ENCODE results near the gene ENHO. TPM values are rescaled to one million over a fixed set of nuclear protein-coding genes. Genes with fewer than 3 reads are reported as not detected.
"Not testable (repeated sequence)": the region's sequence is repeated elsewhere in the genome, so short reads cannot be mapped to it uniquely, and the experiment has no call there.

ENHO gene
- total and polyA plus RNA-seq, 10 of the 15 experiments (the other 5 are each of a cell fraction or from before 2014, with no cell fraction given) = not detected

DNA sequence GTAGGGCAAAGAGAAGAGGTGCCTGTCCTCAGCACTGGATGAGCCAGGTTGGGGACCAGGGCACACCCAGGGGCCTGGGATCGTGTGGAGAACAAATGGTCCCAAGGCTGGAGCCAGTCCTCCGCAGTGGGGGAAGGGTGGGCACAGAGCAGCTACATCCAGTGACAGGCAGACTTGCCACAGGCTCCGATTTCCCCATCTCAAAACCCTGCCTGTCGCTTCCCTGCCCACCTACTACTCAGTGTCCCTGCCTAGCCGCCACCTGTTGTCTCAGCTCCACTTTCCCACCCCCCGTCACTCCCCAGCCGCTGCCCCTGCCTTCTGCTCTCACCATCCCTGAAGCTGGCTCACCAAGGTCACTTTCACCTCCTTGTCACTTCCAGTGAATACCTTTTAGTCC is 13.9 kb upstream of the ENHO start:
- SMC1A ChIA-PET (ENCODE audit: uncharacterized antibody, unreplicated experiment) = interaction anchor here (0.7 kb wide), 1 partner anchor 8 kb away, joined by 4 read pairs; no protein-coding TSS in a partner anchor
- DNase-seq (ENCODE audit: low read depth, low spot score) = no peak
- Histone ChIP-seq H3K9ac (ENCODE audit: control insufficient read depth, insufficient read depth, low read length) (no peak overlapping the region), H3K9me3 (replicated peaks; ENCODE audit: control insufficient read depth, insufficient read depth, low read length) (no peaks in the 10 kb centered on the region; the same call in 2 of the 3 replicates), H3K36me3 (ENCODE audit: control insufficient read depth in 2 of 2, insufficient read depth in 2 of 2, low read length in 1 of 2) (no peaks in the 10 kb centered on the region), H3K27ac (ENCODE audit: control insufficient read depth, insufficient read depth) (no peak overlapping the region), H3K4me1 (ENCODE audit: control insufficient read depth, insufficient read depth, low read length) (no peaks in the 10 kb centered on the region), H3K27me3 (replicated peaks in 1 of 2; ENCODE audit: control insufficient read depth in 2 of 2, insufficient read depth in 2 of 2, low read length in 1 of 2) (peaks cover 7% of the 10 kb centered on the region in 2 experiments; a peak in 3 of 4 replicates), H3K4me2 (ENCODE audit: control insufficient read depth, insufficient read depth) (no peak overlapping the region), H2AFZ (ENCODE audit: control insufficient read depth, low read depth, low read length) (no peak overlapping the region), H3K4me3 (no peak overlapping the region), H4K20me1 (ENCODE audit: control insufficient read depth, insufficient read depth) (peaks cover 3% of the 10 kb centered on the region; the same call in 1 of the 2 replicates), H3K79me2 (ENCODE audit: control insufficient read depth, insufficient read depth, low read length) (no peaks in the 10 kb centered on the region)
- RAD21 ChIA-PET (ENCODE audit: unreplicated experiment) = no interaction called here
- TF ChIP-seq NFYB (IDR thresholded peaks at IDR 0.05; ENCODE audit: insufficient read depth, low read depth, low read length) (no peak), NR2C2 (IDR thresholded peaks at IDR 0.05; ENCODE audit: borderline replicate concordance, control insufficient read depth, insufficient read length, low read depth) (no peak), NBN (IDR thresholded peaks at IDR 0.05) (no peak), ESRRA (IDR thresholded peaks at IDR 0.05; ENCODE audit: low read length) (no peak), KDM1A (IDR thresholded peaks at IDR 0.05; ENCODE audit: borderline replicate concordance) (no peak), SMAD1 (IDR thresholded peaks at IDR 0.05; ENCODE audit: low read depth, partially characterized antibody) (no peak), SP1 (IDR thresholded peaks at IDR 0.05; ENCODE audit: low read depth, low read length) (no peak)
- POLR2A ChIA-PET = no interaction called here
- CTCF ChIA-PET = interaction anchor here (2.5 kb wide), 1 partner anchor 11 kb away, joined by 5 read pairs; no protein-coding TSS in a partner anchor
- intact Hi-C loops (cut with micrococcal nuclease; ENCODE audit: unreplicated experiment) = no loop called here
- in situ Hi-C loops (cut with MboI) = no loop called here
- ATAC-seq = no peak
- FAIRE-seq = no peak
- 43% methylated on average over 7 of the region's 7 CpGs for WGBS (ENCODE audit: insufficient coverage, insufficient replicate concordance, low lambda C conversion rate, missing lambda C conversion rate)
- BruUV-seq (replicated peaks) = no TSS peak

DNA sequence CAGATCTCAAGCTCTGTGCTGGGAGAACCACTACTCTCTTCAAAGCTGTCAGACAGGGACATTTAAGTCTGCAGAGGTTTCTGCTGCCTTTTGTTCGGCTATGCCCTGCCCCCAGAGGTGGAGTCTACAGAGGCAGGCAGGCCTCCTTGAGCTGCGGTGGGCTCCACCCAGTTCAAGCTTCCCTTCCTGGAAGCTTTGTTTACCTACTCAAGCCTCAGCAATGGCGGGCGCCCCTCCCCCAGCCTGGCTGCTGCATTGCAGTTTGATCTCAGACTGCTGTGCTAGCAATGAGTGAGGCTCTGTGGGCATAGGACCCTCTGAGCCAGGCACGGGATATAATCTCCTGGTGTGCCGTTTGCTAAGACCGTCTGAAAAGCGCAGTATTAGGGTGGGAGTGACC is 9.3 kb upstream of the ENHO start:
- H3K4me2 ChIP-seq (ENCODE audit: control insufficient read depth, insufficient read depth); SMC1A ChIA-PET (ENCODE audit: uncharacterized antibody, unreplicated experiment); ATAC-seq; FAIRE-seq; H3K79me2 ChIP-seq (ENCODE audit: control insufficient read depth, insufficient read depth, low read length); H3K4me3 ChIP-seq; H3K27ac ChIP-seq (ENCODE audit: control insufficient read depth, insufficient read depth); in situ Hi-C loops (cut with MboI); H4K20me1 ChIP-seq (ENCODE audit: control insufficient read depth, insufficient read depth); H3K27me3 ChIP-seq (replicated peaks in 1 of 2; ENCODE audit: control insufficient read depth in 2 of 2, insufficient read depth in 2 of 2, low read length in 1 of 2); H3K4me1 ChIP-seq (ENCODE audit: control insufficient read depth, insufficient read depth, low read length); intact Hi-C loops (cut with micrococcal nuclease; ENCODE audit: unreplicated experiment); H3K9me3 ChIP-seq (replicated peaks; ENCODE audit: control insufficient read depth, insufficient read depth, low read length); POLR2A ChIA-PET; H2AFZ ChIP-seq (ENCODE audit: control insufficient read depth, low read depth, low read length); H3K9ac ChIP-seq (ENCODE audit: control insufficient read depth, insufficient read depth, low read length); RAD21 ChIA-PET (ENCODE audit: unreplicated experiment); H3K36me3 ChIP-seq (ENCODE audit: control insufficient read depth in 2 of 2, insufficient read depth in 2 of 2, low read length in 1 of 2); DNase-seq (ENCODE audit: low read depth, low spot score); BruUV-seq (replicated peaks): not testable (repeated sequence)
- WGBS (ENCODE audit: insufficient coverage, insufficient replicate concordance, low lambda C conversion rate, missing lambda C conversion rate) = 46% methylated on average over 7 of the region's 8 CpGs
- CTCF ChIA-PET = interaction anchor here (1.6 kb wide), 1 partner anchor 102 kb away, joined by 4 read pairs; no protein-coding TSS in a partner anchor

All from GM12878 (cell line).